Esophagus mucosa (tissue), 1 donor: ENCODE data around the gene FDXR. TPM values are rescaled to one million over a fixed set of nuclear protein-coding genes. Genes with fewer than 3 reads are reported as not detected.

Experiments used
- ATAC-seq: fragments of 200-7000 bp; cut with Tn5 transposase; one replicate; pipeline ENCODE4 v1.9.1; 2020
- total RNA-seq: library from RNA; stranded (reverse); gene quantifications from one replicate; pipeline ENCODE4 v1.2.4, GENCODE V29; 2023
- donor health status: DM: yes; HTN: yes; CAD: no.

Gene FDXR
- total RNA-seq, 1 donor from 2014 or later: 31.5 TPM

DNA sequence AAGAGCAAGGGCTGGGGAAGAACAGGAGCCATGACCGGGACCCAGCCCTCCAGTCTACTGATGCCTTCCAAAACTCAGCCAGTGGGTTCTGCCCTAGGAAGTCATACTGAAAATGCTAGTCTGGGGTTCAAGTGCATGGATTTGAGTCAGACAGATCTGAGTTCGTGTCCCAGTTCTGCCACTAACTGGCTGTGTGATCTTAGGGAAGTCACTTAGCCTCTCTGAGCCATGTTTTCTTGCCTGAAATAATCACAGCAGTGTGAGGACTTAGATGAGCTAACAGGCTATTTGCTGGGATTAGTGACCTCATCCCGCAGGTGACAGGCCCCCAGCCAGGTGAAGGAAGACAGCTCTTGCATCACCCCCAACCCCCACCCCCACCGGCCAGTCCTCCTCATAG is 17.5 kb downstream of the FDXR start:
- ATAC-seq: no peak

DNA sequence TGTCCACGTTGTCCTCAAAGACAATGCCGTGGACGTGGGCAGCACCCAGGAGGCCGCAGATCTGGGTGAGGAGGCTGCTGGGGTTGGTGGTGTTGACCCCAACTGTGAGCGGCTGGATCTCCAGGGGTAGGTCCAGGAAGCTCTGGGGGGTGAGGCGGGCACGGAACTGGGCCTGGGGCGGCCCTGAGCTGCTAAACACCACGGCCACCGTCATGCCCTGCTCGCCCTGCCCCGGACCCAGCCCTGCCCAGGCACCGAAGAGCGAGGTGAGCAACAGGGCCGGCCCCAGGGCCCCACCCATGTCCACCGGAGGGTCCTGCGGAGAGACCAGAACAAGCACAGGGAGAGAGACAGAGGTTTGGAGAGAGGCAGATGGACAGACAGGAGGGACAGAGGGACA is 18.0 kb downstream of the FDXR start:
- ATAC-seq: no peak

DNA sequence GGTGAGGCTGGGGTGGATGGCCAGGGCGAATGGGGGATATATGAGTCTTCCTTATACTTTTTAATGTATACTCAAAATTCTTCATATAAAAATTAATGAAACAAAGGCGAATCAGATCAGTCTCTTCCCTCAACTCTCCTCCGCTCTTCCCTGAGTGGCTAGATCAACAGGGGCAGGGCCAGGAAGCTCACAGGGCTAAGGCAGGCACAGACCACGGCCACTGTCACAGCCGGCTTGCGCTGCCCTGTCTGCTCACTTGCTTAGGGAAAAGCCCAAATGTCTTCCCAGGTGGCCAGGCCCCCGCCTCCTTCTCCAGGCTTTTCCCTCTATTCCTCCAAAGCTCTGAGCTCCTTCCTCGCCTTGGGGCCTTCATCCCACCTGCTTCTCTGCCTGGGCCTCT is 19.1 kb downstream of the FDXR start:
- no peak for ATAC-seq

DNA sequence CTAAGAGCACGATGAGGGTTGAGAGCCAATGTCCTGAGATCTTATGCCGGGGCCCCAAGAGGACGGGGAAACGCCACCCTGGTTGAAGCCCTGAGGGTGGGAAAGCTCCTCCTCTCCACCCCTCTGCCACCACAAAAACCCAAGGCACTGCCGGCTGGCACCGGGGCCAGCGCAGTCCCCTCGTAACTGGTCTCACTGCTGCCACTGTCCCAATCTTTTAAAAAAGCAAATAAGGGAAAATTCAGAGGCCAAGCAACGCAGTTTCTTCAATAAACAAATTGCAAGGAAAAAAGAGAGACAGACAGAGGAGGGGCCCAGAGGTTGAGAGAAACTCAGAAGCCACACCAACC is 19.8 kb downstream of the FDXR start:
- no peak for ATAC-seq

DNA sequence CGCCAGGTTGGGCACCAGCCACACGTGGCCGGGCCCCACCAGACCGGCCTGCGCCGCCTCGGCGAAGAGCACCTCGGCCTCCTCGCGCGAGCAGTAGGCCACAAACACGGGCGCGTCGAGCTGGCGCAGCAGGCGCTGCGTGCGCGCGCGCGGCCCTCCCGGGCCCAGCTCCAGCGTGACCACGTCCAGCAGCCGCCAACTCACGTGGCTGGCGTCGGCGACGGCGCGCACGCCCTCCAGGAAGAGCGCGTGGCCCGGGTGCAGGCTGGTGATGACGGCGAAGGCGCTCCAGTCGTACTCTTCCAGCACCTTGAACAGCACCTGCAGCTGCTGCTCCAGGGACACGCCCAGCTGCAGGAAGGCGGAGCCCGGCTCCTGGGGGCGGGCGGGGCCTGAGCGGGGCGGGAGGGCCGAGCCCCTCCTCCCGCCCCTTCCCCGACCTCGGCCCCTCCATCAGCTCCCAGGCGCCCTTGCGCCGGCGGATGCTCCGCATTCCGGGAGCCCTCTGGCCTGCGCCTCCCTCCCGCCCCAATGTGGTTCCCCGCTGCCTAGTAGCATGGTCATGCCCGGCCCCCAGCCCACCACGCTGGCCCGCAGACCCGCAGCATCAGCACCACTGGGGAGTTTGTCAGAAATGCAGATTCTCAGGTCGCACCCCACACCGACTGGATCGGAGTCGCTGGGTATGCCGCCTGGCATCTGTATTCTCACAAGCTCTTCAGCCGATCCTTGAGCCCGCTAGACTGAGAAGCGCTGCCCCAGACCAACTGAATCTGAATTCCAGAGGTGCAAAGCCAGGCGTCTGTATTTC is 20.4 kb downstream of the FDXR start:
- ATAC-seq: peak; percentile 72

DNA sequence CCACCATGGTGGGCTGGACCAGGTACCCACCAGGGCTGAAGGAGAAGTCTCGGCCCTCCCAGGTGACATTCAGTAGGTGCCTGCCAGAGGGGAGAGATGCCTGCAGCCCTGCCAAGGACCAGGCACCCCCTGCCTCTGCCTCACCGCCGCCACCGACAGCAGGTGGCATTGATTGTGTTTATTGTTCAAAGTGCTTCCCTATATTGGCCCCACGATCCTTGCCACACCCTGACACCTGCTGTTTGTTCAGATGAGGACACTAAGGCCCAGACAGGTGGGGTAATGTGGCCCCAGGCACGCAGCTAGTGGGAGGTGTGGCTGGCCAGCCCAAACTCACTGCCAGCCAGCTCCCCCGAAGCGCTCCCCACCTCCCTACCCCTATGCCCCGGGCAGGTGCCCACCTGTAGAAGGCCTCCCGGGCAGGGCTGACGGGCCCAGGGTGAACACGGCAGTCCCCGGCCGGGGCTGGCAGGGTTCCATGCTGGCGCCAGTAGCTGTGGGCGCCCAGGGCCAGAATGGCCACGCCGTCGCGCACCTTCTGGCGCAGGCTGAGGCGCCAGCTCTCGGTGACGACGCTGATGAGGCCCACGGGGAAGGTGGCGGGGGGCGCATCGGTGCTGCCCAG is 21.1 kb downstream of the FDXR start:
- ATAC-seq: no peak

DNA sequence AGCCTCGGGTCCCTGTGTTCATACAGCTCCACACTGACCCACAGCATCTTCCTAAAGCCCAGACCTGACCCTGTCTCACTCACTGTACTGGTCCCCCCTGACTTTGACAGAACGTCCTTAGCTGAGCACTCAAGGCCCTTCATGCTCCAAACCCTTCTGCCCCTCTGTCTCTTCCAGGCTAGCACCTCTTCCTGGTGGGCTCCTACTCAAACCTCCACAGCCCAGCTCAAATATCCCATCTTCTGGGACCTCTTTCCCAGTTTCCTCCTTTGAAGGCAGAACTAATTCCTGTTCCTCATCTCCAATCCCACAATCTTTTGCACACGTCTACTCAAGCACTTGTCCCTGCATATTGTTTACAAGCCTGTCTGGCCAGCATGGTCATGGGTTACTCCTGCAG is 21.9 kb downstream of the FDXR start:
- no peak for ATAC-seq

DNA sequence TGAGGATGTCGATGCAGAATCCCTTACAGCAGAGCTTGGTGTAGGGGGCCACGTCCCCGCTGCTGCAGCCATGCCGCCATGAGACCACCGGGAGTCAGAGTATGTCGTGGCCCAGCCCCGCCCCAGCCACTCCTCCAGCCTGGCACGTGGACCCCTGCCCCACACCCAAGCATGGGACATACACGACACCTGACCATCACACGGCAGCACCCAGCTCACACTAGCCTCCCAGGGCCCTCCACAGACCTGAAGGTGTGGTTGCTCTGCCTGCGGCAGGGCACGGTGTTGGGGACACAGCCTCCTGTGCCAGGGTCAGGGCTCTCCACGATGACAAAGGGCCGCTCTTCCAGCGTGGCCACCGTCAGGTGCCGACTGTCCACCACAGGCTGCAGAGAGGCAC is 22.5 kb downstream of the FDXR start:
- ATAC-seq: no peak

DNA sequence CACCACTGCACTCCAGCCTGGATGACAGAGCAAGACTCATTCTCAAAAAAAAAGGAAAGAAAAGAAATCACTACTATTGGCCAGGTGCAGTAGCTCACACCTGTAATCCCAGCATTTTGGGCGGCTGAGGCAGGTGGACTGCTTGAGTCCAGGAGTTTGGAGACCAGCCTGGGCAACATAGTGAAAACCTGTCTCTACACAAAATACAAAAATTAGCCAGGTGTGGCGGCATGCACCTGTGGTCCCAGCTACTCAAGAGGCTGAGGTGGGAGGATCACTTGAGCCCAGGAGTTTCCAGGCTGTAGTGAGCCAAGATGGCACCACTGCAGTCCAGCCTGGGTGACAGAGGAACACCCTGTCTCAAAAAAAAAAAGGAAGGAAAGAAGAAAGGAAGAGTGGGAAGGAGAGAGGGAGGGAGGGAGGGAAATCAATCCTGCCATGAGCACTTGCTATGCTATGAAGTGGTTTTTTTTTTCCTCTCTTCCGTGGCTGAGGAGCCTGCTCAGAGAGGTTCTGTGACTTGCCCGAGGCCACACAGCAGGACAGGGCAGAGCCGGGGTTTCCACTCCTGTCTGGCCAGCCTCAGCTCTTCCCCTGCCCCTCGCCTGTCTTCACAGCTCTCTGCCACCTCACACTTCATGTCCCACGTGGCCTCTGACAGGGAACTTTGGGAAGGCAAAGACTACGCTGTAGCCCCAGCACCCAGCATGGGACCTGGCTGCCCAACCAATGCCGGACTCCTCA is 24.0 kb downstream of the FDXR start:
- no peak for ATAC-seq

DNA sequence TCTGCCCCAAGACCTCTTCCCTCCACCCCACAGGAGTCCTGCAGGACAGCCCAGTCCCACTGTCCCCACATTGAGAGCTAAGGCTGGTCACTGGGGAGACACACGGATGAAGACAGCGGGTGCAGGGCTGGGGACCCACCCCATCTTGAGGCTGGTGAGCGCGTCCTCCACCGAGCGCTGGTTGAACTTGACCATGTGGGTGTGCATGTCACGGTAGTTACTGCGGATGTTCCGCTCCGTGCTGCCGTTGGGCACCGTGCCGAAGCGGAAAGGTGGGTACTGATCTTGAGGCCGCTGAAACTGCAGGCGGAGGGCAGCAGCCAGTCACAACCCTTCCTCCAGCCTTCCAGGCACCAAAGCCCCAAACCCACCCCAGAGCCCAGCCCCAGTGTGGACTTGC is 26.2 kb downstream of the FDXR start:
- no peak for ATAC-seq

DNA sequence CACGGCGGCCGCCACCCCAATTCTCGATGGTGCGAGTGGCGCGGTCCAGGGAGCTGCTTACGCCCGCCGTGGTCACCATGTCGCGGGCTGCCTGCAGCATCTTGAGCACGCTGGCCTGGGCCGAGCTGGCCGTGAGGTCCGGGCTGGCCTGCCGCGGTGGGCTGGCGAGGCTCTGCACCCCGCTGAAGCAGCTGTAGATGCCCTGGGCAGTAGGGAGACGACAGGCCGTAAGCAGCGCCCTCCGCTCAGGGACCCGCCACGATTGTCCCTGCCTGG is 29.5 kb downstream of the FDXR start:
- no peak for ATAC-seq

DNA sequence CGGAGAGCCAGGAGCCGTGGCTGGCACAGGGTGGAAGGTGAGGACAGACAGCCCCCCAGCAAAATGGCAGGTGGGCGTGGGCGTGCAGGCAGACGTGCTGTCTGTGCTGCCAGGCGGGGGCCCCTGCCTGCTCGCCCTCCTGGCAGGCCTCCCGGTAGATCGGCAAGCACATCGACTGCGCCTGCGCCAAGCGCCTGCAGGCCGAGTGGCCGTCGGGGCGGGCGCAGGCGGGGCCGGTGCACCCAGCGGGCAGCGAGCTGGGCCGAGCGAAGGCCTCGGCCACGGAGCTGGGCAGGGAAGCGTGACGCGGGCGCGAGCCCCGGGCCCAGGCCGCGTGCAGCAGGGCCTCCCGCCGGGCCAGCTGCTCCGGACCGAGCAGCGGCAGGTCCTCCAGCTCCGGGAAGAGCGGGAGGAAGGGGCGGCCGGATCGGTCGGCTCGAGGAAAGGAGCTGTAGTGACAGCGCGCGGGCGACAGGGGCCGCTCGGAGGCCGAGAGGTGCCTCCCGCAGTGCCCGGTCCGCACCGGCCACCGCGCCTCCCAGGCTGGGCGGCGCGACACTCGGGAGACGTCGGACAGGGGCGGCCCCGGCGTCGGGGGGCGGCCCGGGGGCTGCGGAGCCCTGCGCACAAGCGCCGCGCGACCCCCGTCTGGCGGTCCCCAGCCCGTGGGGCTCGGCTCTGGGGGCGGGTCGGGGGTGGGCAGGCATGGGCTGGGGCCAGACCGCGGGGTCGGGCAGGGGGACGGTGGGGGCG is 30.0 kb downstream of the FDXR start:
- peak; percentile 56 for ATAC-seq

DNA sequence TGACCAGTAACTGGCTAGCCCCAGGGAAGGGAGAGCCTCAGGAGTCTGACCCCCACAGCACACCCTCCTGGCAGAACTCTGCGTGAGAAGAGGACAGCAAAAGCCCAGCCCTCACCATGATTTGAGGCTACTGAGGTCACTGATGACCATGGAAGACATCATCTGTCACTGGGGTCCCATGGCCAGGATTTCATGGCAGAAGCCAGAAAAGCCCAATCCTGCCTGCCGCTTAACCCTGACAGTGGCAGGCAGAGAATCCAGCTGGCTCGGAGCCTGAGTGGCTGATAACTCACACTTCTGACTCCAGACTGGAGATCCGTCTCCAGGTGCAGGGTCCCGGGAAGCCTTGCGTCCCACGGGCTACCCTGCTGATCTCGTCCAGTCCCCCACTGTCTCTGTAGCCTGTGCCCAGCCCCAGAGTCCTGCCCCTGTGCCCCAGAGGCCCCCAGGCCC is 30.6 kb downstream of the FDXR start:
- no peak for ATAC-seq

DNA sequence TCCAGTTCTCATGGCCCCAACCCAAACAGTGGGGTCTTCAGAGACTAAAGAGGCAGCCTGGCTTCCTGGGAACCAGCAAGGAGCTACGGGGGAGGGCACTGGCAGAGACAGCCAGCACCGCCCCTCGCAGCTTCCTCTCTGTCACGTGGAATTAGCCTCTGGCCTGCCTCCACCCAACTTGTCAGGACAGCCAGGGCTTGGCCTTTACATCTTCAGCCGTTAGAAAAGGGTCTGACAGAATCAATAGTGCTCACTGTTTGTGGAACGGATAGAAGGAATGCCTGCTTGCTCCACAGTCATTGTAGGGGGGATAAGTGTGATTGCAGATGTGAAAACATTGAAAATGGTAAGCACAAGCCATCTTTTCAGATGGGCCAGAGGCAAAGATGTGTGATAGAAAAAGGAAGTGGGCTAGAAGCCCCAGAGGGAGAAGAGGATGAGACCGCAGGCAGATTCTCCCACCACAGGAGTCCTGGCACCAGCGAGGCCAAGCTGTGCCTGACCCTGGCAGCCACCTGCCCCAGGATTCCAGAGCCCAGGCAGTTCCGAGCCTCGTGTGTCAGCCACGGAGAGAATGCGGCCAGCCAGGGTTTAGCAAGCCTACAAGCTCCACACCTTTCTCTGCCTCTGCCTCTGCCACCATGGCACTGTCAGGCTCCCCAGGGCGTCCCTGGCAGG is 31.7 kb downstream of the FDXR start:
- no peak for ATAC-seq

DNA sequence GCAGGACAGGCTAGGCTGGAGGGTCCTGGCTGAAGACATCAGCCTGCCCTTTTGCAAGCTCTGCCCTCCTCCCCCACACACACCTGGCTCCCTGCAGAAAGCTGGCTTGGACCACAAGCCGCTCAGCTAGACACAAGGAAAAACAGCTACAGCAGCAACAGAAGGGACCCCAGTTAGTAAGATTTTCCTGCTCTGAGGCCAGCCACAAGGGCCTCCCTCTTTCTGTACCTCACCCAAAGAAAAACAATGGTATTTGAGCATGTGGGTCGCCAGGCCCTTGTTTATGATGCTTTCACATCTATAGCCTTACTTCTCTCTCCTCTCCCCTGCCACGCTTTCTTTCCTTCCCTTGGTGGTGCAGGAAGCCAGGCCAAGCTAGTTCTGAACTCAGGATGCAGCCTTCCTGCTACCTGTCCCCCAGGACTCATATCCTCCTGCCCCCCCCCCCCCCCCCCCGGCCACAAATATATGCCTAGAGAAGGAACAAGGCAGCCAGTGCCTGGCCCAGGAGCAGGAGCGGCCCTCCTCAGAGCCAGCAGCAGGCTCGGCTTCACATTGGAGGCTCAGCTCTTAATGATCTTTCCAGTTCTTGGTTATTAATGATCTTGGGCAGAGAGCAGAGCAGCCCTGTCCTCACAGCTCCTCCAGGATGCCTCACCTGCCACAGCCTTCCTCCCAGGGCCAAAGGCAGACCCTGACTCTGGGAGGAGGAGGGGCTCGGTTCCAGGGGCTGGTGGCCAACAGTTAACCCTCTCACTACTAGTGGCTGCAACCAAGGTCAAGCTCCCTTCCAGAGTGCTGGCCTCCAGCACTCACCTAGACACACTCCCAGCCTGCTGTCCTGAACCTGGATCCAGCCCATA is 32.6 kb downstream of the FDXR start:
- ATAC-seq: no peak

DNA sequence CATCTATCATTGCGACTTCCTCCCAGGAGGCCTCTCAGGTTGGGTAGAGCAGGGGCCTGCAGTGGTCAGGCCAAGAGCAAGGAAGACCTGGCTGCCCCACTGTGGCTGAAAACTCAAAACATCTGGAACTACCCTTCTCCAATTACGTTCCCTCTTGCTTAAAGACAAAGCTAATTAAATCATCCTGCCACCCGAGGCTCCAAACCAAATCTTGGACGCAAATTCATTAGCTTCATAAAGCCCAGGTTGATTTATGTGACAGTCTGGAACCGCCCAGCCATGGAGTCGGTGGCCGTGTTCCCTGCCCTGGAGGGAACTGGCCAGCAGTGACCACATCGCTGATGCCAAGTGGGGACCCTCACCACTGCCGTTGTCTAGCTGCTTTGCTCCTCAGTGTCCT is 34.5 kb downstream of the FDXR start:
- no peak for ATAC-seq

DNA sequence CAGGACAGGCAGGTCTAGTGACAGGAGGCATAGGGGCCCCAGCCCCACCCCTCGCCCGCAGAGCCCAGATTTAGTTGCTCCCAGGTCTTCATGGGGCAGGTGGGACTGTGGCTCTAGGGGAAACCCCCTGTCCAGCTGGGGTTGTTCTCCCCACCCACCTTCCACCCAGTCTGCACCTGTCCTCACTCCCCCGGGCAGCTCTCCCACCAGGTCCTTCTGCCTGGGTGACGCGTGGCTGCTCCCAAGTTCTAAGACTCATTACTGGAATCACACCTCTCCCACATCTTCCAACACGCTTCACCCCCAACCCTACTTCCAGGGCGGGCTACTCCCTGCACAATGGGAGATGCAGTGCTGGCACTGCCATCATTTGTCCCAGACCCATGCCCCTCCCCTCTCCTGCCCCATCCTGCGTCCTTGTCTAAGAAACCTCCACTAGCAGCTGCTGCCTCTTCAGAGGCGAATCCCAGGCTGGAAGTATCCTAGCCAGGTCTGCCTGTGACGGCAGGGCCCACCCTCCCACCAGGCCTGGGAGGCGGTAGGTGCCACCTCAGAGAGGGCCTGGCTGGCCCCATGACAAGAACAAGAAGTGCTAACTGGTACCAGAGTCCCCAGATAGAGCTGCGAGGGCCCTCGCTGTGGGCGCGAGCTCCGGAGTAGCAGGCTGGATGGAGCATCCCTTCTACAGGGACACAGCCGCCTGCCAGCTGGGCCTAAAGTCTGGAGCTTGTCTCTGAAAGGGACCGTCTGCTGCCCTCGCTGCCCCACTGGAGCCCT is 35.9 kb downstream of the FDXR start:
- no peak for ATAC-seq

DNA sequence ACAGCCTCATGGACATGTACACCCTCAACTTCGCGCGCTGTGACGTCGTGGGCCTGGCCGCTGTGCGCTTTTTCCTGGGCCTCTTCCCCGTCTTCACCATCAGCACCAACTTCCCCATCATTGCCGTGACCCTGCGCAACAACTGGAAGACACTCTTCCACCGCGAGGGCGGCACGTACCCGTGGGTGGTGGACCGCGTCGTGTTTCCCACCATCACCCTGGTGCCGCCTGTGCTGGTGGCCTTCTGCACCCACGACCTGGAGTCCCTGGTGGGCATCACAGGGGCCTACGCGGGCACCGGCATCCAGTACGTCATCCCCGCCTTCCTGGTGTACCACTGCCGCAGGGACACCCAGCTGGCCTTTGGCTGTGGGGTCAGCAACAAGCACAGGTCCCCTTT is 36.6 kb downstream of the FDXR start:
- no peak for ATAC-seq

DNA sequence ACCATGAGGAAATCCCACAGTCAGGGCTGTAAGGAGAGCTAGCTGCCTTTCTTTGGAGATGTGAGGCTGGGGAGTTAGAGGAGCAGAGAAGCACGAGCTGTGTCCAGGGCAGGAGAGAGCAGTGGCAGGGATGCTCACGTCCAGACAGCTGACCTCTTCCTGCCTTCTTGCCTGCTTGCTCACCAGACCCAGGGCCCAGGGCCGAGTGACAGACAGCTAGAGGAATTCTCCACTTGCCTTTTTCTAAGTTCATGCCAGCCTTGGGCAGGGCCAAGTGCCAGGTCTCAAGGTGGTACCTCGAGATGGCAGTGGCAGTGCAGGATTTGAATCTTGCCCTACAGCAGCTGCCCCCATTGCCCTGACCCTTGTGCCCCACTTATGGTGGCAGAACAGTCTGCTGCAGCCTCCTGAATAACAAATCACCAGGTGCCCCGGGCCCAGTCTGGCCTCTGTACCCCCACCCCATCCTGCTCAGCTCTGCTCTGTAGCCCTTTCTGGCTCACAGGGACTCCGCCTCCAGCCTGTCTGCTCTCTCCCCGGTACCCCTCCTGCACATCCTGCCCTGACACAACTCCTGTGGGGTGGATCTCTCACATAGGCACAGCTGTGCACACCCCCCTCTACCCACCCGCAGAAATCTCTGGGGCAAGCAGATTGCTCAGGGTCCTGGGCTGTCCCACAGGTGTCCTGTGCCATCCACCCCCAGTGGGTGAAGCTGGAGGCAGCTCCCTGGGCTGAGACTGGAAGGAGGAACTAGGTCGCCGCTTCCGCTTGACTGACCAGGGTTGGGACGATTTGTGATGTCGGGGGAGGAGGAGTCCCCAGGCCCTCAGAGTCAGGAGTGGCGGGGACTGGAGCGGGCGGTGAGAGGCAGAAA is 39.1 kb downstream of the FDXR start:
- no peak for ATAC-seq

DNA sequence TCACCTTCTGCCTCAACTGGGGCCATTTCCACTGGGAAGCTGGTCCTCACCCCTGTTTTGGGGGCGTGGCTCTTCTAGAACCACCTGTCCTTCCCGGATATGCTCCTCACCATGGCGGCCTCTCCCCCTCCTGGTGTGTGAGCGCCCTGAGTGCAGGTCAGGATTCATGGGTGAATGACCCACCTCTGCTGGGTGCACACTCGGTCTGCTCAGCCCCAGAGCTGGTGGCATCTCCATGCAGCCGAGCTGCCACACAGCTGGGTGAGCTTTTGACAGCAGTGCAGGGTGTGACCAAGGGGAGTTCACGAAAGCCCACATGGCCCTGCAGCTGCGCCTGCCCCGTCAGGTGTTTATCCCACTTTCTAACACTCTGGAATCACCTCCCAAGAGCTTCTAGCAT is 40.4 kb downstream of the FDXR start:
- ATAC-seq: no peak
